Ishikawa (cell line): ENCODE results near the gene GNG12.

Experiments
- CEBPB ChIP-seq: IDR thresholded peaks from 2 replicates; pipeline ENCODE4 v1.6.1; 2012
- CREB1 ChIP-seq: IDR thresholded peaks from 2 replicates; pipeline ENCODE4 v1.6.1; 2012; ENCODE audit warnings: low read depth
- EGR1 ChIP-seq: IDR thresholded peaks from 2 replicates; pipeline ENCODE4 v1.6.1; 2012
- EP300 ChIP-seq: IDR thresholded peaks from 2 replicates; pipeline ENCODE4 v1.6.1; 2012; ENCODE audit warnings: borderline replicate concordance
- FOXM1 ChIP-seq: IDR thresholded peaks from 2 replicates; pipeline ENCODE4 v1.6.1; 2012; ENCODE audit warnings: low read depth, borderline replicate concordance
- NFIC ChIP-seq: IDR thresholded peaks from 2 replicates; pipeline ENCODE4 v1.6.1; 2012
- RAD21 ChIP-seq: IDR thresholded peaks from 2 replicates; pipeline ENCODE4 v1.6.1; 2012; ENCODE audit warnings: low read depth
- TCF12 ChIP-seq: IDR thresholded peaks from 2 replicates; pipeline ENCODE4 v1.6.1; 2012; ENCODE audit warnings: low read depth
- YY1 ChIP-seq: IDR thresholded peaks from 2 replicates; pipeline ENCODE4 v1.6.1; 2012; ENCODE audit warnings: low read depth
- ZBTB7A ChIP-seq: IDR thresholded peaks from 2 replicates; pipeline ENCODE4 v1.6.1; 2012; ENCODE audit warnings: low read depth
- TF ChIP-seq, protein P1 (sequence below): IDR thresholded peaks from 2 replicates; pipeline ENCODE4 v1.6.1; 2012
- TF ChIP-seq, protein P2 (sequence below): IDR thresholded peaks from 2 replicates; pipeline ENCODE4 v1.6.1; 2012; ENCODE audit warnings: low read depth, mild to moderate bottlenecking
- TF ChIP-seq, protein P3 (sequence below): IDR thresholded peaks from 2 replicates; pipeline ENCODE4 v1.6.1; 2012

DNA sequence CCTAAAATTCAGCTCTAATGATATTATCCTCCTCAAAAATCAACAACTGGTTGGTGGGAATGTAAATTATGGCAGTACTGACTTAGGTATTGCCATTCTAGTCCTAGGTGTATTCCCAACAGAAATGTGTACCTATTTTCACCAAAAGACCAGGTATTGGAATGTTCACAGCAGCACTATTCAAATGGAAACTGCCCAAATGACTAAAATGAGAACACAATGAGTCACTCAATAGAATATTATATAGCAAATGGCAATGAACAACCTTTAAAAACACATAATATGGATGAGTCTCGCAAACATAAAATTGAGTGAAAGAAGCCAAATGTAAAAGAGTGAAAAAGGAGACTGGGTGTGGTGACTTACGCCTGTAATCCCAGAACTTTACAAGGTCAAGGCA is 103.4 kb downstream of the GNG12 start:
- TF ChIP-seq ZBTB7A (no peak), CEBPB (no peak), EGR1 (no peak), RAD21 (no peak), FOXM1 (no peak), NFIC (no peak), YY1 (no peak), EP300 (no peak), TCF12 (no peak), CREB1 (no peak)
- TF ChIP-seq, protein P1, sequence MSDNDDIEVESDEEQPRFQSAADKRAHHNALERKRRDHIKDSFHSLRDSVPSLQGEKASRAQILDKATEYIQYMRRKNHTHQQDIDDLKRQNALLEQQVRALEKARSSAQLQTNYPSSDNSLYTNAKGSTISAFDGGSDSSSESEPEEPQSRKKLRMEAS = no peak
- TF ChIP-seq, protein P2, sequence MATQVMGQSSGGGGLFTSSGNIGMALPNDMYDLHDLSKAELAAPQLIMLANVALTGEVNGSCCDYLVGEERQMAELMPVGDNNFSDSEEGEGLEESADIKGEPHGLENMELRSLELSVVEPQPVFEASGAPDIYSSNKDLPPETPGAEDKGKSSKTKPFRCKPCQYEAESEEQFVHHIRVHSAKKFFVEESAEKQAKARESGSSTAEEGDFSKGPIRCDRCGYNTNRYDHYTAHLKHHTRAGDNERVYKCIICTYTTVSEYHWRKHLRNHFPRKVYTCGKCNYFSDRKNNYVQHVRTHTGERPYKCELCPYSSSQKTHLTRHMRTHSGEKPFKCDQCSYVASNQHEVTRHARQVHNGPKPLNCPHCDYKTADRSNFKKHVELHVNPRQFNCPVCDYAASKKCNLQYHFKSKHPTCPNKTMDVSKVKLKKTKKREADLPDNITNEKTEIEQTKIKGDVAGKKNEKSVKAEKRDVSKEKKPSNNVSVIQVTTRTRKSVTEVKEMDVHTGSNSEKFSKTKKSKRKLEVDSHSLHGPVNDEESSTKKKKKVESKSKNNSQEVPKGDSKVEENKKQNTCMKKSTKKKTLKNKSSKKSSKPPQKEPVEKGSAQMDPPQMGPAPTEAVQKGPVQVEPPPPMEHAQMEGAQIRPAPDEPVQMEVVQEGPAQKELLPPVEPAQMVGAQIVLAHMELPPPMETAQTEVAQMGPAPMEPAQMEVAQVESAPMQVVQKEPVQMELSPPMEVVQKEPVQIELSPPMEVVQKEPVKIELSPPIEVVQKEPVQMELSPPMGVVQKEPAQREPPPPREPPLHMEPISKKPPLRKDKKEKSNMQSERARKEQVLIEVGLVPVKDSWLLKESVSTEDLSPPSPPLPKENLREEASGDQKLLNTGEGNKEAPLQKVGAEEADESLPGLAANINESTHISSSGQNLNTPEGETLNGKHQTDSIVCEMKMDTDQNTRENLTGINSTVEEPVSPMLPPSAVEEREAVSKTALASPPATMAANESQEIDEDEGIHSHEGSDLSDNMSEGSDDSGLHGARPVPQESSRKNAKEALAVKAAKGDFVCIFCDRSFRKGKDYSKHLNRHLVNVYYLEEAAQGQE = no peak
- TF ChIP-seq, protein P3, sequence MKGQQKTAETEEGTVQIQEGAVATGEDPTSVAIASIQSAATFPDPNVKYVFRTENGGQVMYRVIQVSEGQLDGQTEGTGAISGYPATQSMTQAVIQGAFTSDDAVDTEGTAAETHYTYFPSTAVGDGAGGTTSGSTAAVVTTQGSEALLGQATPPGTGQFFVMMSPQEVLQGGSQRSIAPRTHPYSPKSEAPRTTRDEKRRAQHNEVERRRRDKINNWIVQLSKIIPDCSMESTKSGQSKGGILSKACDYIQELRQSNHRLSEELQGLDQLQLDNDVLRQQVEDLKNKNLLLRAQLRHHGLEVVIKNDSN = no peak
